HFF-Myc (cell line): Measurements from ENCODE around the gene CDC42SE1.
"Not testable (repeated sequence)": the region's sequence is repeated elsewhere in the genome, so short reads cannot be mapped to it uniquely, and the experiment has no call there.

Source experiments
- DNase-seq: peaks from one replicate; pipeline ENCODE4 v3.0.0-alpha.2; 2011; ENCODE audit warnings: low read depth; ENCODE audit errors: extremely low read depth
- H3K4me3 ChIP-seq: replicated peaks from 2 replicates; pipeline ENCODE4 v1.5.1; 2011; ENCODE audit warnings: low read depth, mild to moderate bottlenecking, control low read depth, low read length
- CTCF ChIP-seq: IDR thresholded peaks from 2 replicates; pipeline ENCODE4 v1.5.1; 2012; ENCODE audit warnings: mild to moderate bottlenecking, low read depth, low read length, control low read depth; ENCODE audit errors: missing control alignments

CDC42SE1 gene

GRCh38 chr1:151059109-151060006 lies at the start of gene CDC42SE1:
Gene CDC42SE1 (minus strand): TSS chr1:151059622. CDS start chr1:151055730, 3,892 bp downstream.
- H3K4me3 ChIP-seq: peak within 1 kb of the TSS; percentile 97
- peak; percentile 54 for TF ChIP-seq CTCF
- peak; percentile 30 for DNase-seq

GRCh38 chr1:151108331-151108730 lies 48.9 kb upstream of the CDC42SE1 start:
- TF ChIP-seq CTCF: no peak
- no peak overlapping the region for H3K4me3 ChIP-seq
- no peak for DNase-seq

GRCh38 chr1:151106894-151107293 lies 47.5 kb upstream of the CDC42SE1 start:
- no peak overlapping the region for H3K4me3 ChIP-seq
- no peak for TF ChIP-seq CTCF
- DNase-seq: peak; percentile 25

- no peak for TF ChIP-seq CTCF
- DNase-seq: no peak
- H3K4me3 ChIP-seq: no peak overlapping the region
Observed at GRCh38 chr1:151104630-151105029, 45.2 kb upstream of the CDC42SE1 start.

GRCh38 chr1:151098126-151098525 lies 38.7 kb upstream of the CDC42SE1 start:
- no peak for TF ChIP-seq CTCF
- no peak overlapping the region for H3K4me3 ChIP-seq
- DNase-seq: no peak

GRCh38 chr1:151097426-151097825 lies 38.0 kb upstream of the CDC42SE1 start:
- not testable (repeated sequence) for DNase-seq

GRCh38 chr1:151085953-151086559 lies 26.6 kb upstream of the CDC42SE1 start:
- no peak for DNase-seq
- H3K4me3 ChIP-seq: no peak overlapping the region
- TF ChIP-seq CTCF: no peak

More at GRCh38 chr1:151097426-151097825, 38.0 kb upstream of the CDC42SE1 start:
- not testable (repeated sequence) for H3K4me3 ChIP-seq
